NT2/D1 (cell line): ENCODE measurements around the gene SYNDIG1L.

Experiments
- DNase-seq: peaks from one replicate; pipeline ENCODE4 v3.0.0-alpha.2; 2011; ENCODE audit warnings: low read depth, low spot score
- H3K27me3 ChIP-seq: 2 replicates; pipeline ENCODE4 v1.6.0; 2011; ENCODE audit warnings: mild to moderate bottlenecking; ENCODE audit not compliant: insufficient read length, insufficient read depth
- H3K36me3 ChIP-seq: 2 replicates; pipeline ENCODE4 v1.6.1; 2011; ENCODE audit warnings: mild to moderate bottlenecking, low read length, mixed read lengths; ENCODE audit not compliant: insufficient read depth, insufficient read length
- H3K4me1 ChIP-seq: 2 replicates; pipeline ENCODE4 v1.5.1; 2011; ENCODE audit not compliant: insufficient read depth, insufficient read length
- H3K4me3 ChIP-seq: 2 replicates; pipeline ENCODE4 v1.5.1; 2011; ENCODE audit warnings: low read depth; ENCODE audit not compliant: insufficient read length
- H3K9ac ChIP-seq: 2 replicates; pipeline ENCODE4 v1.6.0; 2011; ENCODE audit warnings: low read depth; ENCODE audit not compliant: insufficient read length
- H3K9me3 ChIP-seq: 2 replicates; pipeline ENCODE4 v1.5.1; 2011; ENCODE audit warnings: mild to moderate bottlenecking, low read length; ENCODE audit not compliant: insufficient read depth
- SUZ12 ChIP-seq: IDR thresholded peaks from 2 replicates; pipeline ENCODE4 v1.6.1; 2011; ENCODE audit not compliant: insufficient read length, insufficient read depth; ENCODE audit errors: extremely low read depth
- YY1 ChIP-seq: IDR thresholded peaks from 2 replicates; pipeline ENCODE4 v1.6.1; 2011; ENCODE audit not compliant: insufficient read length, insufficient read depth
- ZNF274 ChIP-seq: IDR thresholded peaks from 2 replicates; pipeline ENCODE4 v1.6.1; 2011; ENCODE audit warnings: mild to moderate bottlenecking, low read depth, low read length

Gene SYNDIG1L

DNA sequence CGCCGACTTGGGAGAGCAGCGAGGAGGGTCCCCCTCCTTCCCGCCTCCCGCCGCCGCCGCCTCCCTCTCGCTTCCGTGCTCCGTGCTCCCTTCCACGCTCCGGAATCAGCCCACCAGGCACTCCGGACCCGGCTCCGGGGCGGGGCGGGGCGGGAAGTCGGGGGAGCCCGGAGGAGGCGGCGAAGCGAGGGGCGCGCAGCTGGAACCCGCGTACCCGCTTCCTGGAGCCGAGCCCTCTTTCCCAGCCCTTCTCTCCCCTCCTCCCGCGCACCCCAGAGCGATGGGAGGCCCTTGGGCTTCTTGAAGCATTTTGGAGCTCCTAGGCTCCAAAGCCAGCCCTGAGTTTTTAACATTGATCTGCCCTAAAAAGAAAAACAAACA is at the start of gene SYNDIG1L:
SYNDIG1L (minus strand) TSS at position 9 of the 381 bp plus-strand sequence. CDS start 16,466 bp downstream, outside the sequence.
- no peaks in the 10 kb centered on the region for H3K36me3 ChIP-seq
- peak within 1 kb of the TSS; percentile 18 for H3K4me3 ChIP-seq
- H3K4me1 ChIP-seq, result peaks cover 6% of the 10 kb centered on the region
- TF ChIP-seq SUZ12 (no peak), ZNF274 (no peak), YY1 (no peak)
- H3K9me3 ChIP-seq, result no peaks in the 10 kb centered on the region
- no peak within 1 kb of the TSS for H3K9ac ChIP-seq
- peaks cover 53% of the 10 kb centered on the region for H3K27me3 ChIP-seq
- no peak for DNase-seq

DNA sequence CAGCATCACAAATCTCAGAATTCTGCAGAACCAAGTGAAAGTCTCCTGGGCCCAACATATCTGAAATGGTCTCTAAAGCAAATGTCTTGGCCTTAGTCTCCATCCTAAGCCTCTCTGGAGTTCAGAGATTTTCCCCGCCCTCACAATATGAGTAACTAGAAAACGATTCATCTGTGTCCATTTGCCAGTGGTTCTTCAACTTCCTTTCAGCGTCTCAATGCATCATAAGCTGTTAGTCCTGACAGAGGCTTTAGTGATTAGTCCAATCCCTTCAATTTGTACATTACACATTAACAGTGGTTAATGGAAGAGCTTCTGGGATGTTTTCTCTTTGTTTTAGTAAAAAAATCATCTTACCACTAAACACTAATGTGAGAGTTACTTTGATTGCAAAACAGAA is 49.7 kb upstream of the SYNDIG1L start:
- TF ChIP-seq SUZ12 (no peak), YY1 (no peak), ZNF274 (no peak)
- no peak for DNase-seq
- Histone ChIP-seq H3K36me3 (peaks cover 6% of the 10 kb centered on the region), H3K9ac (no peak overlapping the region), H3K27me3 (no peaks in the 10 kb centered on the region), H3K9me3 (no peaks in the 10 kb centered on the region), H3K4me3 (no peak overlapping the region), H3K4me1 (peaks cover 2% of the 10 kb centered on the region)

DNA sequence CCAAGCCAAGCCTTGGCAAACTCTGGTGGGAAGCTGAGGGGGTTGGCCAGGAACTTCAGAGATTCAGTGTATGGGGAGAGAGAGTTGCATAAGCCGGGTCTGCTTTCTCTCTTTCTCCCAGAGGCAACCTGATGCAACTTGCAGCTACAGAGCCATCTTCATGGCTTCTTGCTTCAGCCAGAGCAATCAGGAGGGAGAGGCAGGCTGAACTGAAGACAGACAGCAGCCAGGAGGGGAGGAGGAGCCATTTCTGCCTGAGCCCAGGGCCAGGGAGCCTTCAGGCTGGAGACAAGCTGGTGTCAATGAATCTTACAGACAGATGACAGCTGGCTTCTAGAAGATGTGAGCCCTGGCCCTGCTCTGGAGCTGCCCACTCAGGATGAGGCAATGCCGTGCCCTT is 48.4 kb upstream of the SYNDIG1L start:
- TF ChIP-seq YY1, result no peak
- TF ChIP-seq SUZ12, result no peak
- no peak for TF ChIP-seq ZNF274
- Histone ChIP-seq H3K27me3 (no peaks in the 10 kb centered on the region), H3K9me3 (no peaks in the 10 kb centered on the region), H3K4me3 (no peak overlapping the region), H3K9ac (no peak overlapping the region), H3K4me1 (peaks cover 2% of the 10 kb centered on the region), H3K36me3 (no peaks in the 10 kb centered on the region)
- no peak for DNase-seq

DNA sequence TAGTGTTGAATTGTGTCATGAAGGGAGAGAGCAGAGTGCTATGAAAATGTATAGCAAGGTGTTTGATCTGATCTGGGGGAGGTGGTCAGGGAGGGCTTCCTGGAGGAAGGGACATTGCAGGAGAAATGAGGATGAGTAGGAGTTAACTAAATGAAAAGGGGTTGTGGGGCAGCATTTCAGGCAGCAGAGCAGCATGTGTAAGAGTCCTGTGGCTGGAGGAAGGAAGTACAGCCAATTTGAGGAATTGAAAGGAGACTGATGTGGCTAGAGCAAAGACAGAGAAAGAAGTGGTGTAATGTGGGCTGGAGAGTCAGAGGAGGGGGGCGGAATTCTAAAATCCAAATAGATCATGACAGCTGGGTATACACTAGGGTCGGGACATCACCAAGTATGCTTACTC is 46.6 kb upstream of the SYNDIG1L start:
- no peak for DNase-seq
- peaks cover 2% of the 10 kb centered on the region for H3K4me1 ChIP-seq
- no peaks in the 10 kb centered on the region for H3K9me3 ChIP-seq
- H3K36me3 ChIP-seq, result no peaks in the 10 kb centered on the region
- H3K9ac ChIP-seq, result no peak overlapping the region
- no peak overlapping the region for H3K4me3 ChIP-seq
- no peak for TF ChIP-seq ZNF274
- TF ChIP-seq YY1, result no peak
- no peak for TF ChIP-seq SUZ12
- H3K27me3 ChIP-seq, result no peaks in the 10 kb centered on the region

DNA sequence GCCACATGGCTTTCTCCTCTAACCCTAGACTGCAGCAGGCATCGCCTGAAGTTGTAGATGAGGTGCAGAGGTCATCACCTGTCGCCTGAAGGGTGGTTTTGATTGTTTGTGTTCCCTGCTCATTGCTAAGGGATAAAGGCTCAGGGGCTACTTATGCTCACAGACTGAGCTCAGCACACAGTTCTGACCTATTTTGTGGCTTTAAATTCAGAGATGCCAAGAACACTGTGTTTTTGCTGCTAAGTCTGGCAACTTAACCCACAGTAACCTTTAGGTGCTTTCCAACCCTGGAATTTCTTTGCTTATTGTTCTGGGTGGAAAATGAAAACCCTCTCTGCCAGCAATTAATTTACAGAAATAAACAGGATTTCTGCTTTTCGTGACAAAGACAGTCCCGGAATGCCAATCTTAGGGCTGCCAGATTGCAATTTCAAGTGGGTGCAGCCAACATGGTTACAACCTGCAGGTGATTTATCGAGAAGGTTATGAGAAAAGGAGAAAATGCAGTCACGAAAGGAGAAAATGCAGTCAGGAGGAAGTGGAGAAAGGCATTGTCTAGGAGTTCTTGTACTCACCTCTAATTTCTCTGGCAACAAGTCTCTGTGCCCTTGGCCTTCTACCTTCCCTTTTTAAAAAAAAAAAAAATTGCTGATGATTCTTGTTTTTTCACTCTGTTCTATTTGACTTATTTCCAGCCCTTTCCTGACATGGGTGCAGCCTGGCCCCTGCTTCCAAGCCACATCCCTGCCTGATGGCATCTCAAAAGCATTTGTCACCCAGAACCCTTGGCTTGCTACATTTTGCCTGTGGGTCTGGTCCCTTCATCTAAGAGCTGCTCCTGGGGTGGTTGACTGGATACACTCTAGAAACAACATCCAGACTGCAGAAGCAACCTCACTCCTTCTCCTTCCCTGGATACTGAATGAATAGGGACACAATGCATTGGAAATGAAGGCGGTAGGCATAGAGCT is 43.8 kb upstream of the SYNDIG1L start:
- H3K4me1 ChIP-seq, result no peaks in the 10 kb centered on the region
- no peaks in the 10 kb centered on the region for H3K36me3 ChIP-seq
- no peak overlapping the region for H3K9ac ChIP-seq
- no peaks in the 10 kb centered on the region for H3K27me3 ChIP-seq
- TF ChIP-seq SUZ12, result no peak
- TF ChIP-seq YY1, result no peak
- no peak for TF ChIP-seq ZNF274
- H3K4me3 ChIP-seq, result no peak overlapping the region
- DNase-seq, result no peak
- H3K9me3 ChIP-seq, result no peaks in the 10 kb centered on the region

DNA sequence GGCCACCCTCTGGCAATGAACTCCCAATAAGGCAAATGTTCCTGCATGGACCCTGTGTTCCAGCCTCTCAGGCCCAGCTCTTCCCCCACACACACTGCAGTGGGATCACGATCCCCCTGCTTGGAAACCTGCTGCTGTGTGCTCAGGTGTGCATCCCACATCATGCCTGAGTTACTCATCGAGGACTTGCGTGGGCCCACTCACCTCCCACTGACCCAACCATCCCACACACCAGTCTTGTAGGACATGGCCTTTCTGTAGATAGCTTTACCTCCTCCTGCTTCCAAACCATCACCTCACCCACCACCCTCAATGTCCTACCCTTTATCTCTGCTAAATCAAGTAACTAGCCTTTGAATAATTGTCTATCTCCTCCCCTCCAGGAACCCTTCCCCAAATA is 42.5 kb upstream of the SYNDIG1L start:
- no peak for TF ChIP-seq SUZ12
- no peak overlapping the region for H3K4me3 ChIP-seq

DNA sequence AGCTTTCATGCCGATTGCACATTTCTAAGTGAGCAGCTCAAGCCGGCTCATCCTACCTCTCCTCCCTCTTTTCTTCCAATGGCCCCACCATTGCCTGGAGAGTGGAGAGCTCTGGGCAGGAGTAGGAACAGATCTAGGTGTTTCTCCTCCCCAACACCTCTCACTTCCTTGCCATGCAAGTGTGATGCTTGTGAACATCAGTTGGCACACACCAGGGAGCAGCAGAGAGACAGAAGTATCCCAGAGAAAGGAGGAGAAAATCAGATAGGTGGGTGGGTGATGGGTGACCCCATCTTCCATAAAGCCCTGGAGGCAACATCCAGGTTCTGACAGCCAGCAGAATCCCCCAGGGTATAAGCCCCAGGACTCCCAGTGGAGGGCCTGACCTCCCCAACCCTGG is 39.3 kb upstream of the SYNDIG1L start:
- Histone ChIP-seq H3K36me3 (no peaks in the 10 kb centered on the region), H3K4me1 (no peaks in the 10 kb centered on the region), H3K9ac (no peak overlapping the region), H3K4me3 (no peak overlapping the region), H3K9me3 (no peaks in the 10 kb centered on the region), H3K27me3 (no peaks in the 10 kb centered on the region)
- DNase-seq, result no peak
- TF ChIP-seq YY1, result no peak
- no peak for TF ChIP-seq ZNF274
- TF ChIP-seq SUZ12, result no peak

More for the DNA sequence above, 42.5 kb upstream of the SYNDIG1L start:
- Histone ChIP-seq H3K36me3 (no peaks in the 10 kb centered on the region), H3K27me3 (no peaks in the 10 kb centered on the region), H3K9me3 (no peaks in the 10 kb centered on the region), H3K4me1 (no peaks in the 10 kb centered on the region), H3K9ac (no peak overlapping the region)
- no peak for DNase-seq

DNA sequence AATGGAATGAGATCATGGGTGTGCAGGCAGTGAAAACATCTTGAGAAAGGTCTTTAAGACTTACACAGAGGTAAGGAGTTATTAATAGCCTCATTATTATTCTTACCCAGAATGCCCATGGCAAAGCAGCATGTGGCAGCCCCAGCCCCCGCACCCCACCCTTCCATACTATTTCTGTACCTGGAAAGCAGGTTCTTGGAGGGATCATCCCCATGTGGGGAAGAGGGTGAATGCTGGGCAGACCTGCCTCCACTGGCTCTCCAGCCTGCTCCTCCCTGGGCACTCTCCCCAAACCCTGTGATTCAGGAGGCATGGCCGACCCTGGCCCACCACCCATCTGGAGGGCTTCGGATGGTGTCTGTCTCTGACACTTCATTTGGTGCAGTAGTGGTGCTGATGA is 38.8 kb upstream of the SYNDIG1L start:
- Histone ChIP-seq H3K4me3 (no peak overlapping the region), H3K36me3 (no peaks in the 10 kb centered on the region), H3K4me1 (no peaks in the 10 kb centered on the region), H3K9me3 (no peaks in the 10 kb centered on the region), H3K27me3 (no peaks in the 10 kb centered on the region), H3K9ac (no peak overlapping the region)
- DNase-seq, result no peak
- no peak for TF ChIP-seq YY1
- no peak for TF ChIP-seq SUZ12
- no peak for TF ChIP-seq ZNF274
